ENCODE measurements around the gene CLCNKB. TPM values are rescaled to one million over a fixed set of nuclear protein-coding genes. Genes with fewer than 3 reads are reported as not detected.

The CLCNKB gene
- total RNA-seq, 4 donors from 2014 or later, result 7.1 to 42.2 (median 15.4) TPM

DNA sequence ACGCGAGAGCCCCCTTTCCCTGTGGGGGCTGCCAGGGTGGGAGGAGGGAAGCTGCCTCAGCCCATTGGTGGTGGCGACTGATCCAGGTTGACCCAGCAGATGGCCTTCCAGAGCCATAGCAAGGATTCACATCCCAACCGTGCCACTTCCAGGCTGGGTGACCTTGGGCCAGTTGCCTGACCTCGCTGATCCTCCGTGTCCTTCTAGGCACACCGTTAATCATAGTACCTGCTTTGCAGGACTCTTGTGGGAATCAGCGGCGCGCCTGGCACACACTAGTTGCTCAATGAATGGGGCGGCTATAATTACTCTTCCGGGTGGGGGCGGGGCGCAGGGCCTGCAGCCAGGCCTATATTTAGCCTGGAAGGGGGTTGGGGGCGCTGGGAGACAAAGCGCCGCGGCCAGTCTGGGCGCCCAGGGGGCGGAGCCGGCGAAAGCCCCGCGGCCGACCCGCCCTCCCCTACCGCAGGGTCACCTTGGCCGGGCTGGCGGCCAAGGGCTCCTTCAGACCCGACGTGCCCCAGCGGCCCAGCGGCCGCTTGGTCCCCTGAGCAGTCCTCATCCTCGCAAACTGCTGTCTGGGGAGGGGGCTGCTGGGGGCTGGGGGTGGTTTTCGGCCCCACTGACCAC lies 30.9 kb upstream of the CLCNKB start:
- Histone ChIP-seq H3K36me3 (no peaks in the 10 kb centered on the region), H3K4me3 (replicated peaks in 1 of 3) (peak overlapping the region in 2 of 3 donors; percentile 12 to 28), H3K9me3 (no peaks in the 10 kb centered on the region), H3K27me3 (no peaks in the 10 kb centered on the region), H3K27ac (peak overlapping the region; percentile 88 to 96 (median 89)), H3K4me1 (peaks cover 41 to 42% of the 10 kb centered on the region in 2 donors)
- intact Hi-C loops (cut with DNase I), result no loop called here
- 8 to 12% methylated on average over 7 to 27 of the region's 36 CpGs for WGBS, 2 donors
- peak; percentile 95 for DNase-seq
- TF ChIP-seq POLR2A (IDR thresholded peaks at IDR 0.05), result peak in 1 of 2 donors; percentile 50
- TF ChIP-seq, protein P1, sequence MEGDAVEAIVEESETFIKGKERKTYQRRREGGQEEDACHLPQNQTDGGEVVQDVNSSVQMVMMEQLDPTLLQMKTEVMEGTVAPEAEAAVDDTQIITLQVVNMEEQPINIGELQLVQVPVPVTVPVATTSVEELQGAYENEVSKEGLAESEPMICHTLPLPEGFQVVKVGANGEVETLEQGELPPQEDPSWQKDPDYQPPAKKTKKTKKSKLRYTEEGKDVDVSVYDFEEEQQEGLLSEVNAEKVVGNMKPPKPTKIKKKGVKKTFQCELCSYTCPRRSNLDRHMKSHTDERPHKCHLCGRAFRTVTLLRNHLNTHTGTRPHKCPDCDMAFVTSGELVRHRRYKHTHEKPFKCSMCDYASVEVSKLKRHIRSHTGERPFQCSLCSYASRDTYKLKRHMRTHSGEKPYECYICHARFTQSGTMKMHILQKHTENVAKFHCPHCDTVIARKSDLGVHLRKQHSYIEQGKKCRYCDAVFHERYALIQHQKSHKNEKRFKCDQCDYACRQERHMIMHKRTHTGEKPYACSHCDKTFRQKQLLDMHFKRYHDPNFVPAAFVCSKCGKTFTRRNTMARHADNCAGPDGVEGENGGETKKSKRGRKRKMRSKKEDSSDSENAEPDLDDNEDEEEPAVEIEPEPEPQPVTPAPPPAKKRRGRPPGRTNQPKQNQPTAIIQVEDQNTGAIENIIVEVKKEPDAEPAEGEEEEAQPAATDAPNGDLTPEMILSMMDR (IDR thresholded peaks at IDR 0.05), result no peak

GRCh38 chr1:16013220-16013907 lies 30.2 kb upstream of the CLCNKB start:
- Histone ChIP-seq H3K4me1 (peaks cover 48 to 49% of the 10 kb centered on the region in 2 donors), H3K36me3 (no peaks in the 10 kb centered on the region), H3K9me3 (no peaks in the 10 kb centered on the region), H3K27ac (peak overlapping the region; percentile 88 to 96 (median 89)), H3K4me3 (replicated peaks in 1 of 3) (peak overlapping the region in 2 of 3 donors; percentile 12 to 28), H3K27me3 (no peaks in the 10 kb centered on the region)
- peak in 1 of 2 donors; percentile 38 for TF ChIP-seq POLR2A (IDR thresholded peaks at IDR 0.05)
- TF ChIP-seq, protein P1 (IDR thresholded peaks at IDR 0.05), result no peak
- 17 to 22% methylated on average over 10 to 14 of the region's 28 CpGs for WGBS, 2 donors
- DNase-seq, result peak; percentile 81
- intact Hi-C loops (cut with DNase I), result no loop called here

- DNase-seq, result no peak
- no peaks in the 10 kb centered on the region for H3K36me3 ChIP-seq
- intact Hi-C loops (cut with DNase I), result no loop called here
- TF ChIP-seq POLR2A (IDR thresholded peaks at IDR 0.05), result no peak
- TF ChIP-seq, protein P1 (IDR thresholded peaks at IDR 0.05), result no peak
- peaks cover 53 to 54% of the 10 kb centered on the region in 2 donors for H3K4me1 ChIP-seq
- peak overlapping the region; percentile 88 to 96 (median 89) for H3K27ac ChIP-seq
- no peaks in the 10 kb centered on the region for H3K9me3 ChIP-seq
- H3K4me3 ChIP-seq (replicated peaks in 1 of 3), result peak overlapping the region in 2 of 3 donors; percentile 12 to 28
- 61 to 71% methylated on average over 3 to 4 of the region's 4 CpGs for WGBS, 2 donors
- no peaks in the 10 kb centered on the region for H3K27me3 ChIP-seq
Measured at GRCh38 chr1:16013908-16014258, 29.7 kb upstream of the CLCNKB start.

GRCh38 chr1:16014509-16015482 lies 28.8 kb upstream of the CLCNKB start:
- intact Hi-C loops (cut with DNase I), result no loop called here

More at GRCh38 chr1:16014509-16015482, 28.8 kb upstream of the CLCNKB start:
- WGBS, 2 donors, result 61 to 72% methylated on average over 17 of the region's 17 CpGs
- no peaks in the 10 kb centered on the region for H3K36me3 ChIP-seq
- H3K27ac ChIP-seq, result peak overlapping the region; percentile 88 to 96 (median 89)
- peak in 1 of 2 donors; percentile 31 for TF ChIP-seq POLR2A (IDR thresholded peaks at IDR 0.05)
- TF ChIP-seq, protein P1 (IDR thresholded peaks at IDR 0.05), result no peak
- H3K4me1 ChIP-seq, result peaks cover 62% of the 10 kb centered on the region in 2 donors
- DNase-seq, result peak; percentile 67 to 69
- H3K27me3 ChIP-seq, result no peaks in the 10 kb centered on the region
- H3K4me3 ChIP-seq (replicated peaks in 1 of 3), result no peak overlapping the region
- no peaks in the 10 kb centered on the region for H3K9me3 ChIP-seq
